Testis (tissue), 3 donors: ENCODE data around the gene HPS3. TPM values are rescaled to one million over a fixed set of nuclear protein-coding genes. Genes with fewer than 3 reads are reported as not detected.

Source experiments
- DNase-seq: peaks from one replicate; pipeline ENCODE4 v3.0.0-alpha.2; 2019
- H3K27ac ChIP-seq, 2 donors: fragments of 200-600 bp; sonication (generic); one replicate each; pipeline ENCODE4 v1.5.1; 2019
- H3K27me3 ChIP-seq: fragments of 200-600 bp; sonication (generic); one replicate; pipeline ENCODE4 v1.5.1; 2019
- H3K36me3 ChIP-seq: fragments of 200-600 bp; sonication (generic); one replicate; pipeline ENCODE4 v1.5.1; 2017; ENCODE audit warnings: low read depth; ENCODE audit errors: missing control alignments
- H3K4me1 ChIP-seq: fragments of 200-600 bp; sonication (generic); one replicate; pipeline ENCODE4 v1.5.1; 2019
- H3K4me3 ChIP-seq, 2 donors: fragments of 200-600 bp; sonication (generic); one replicate each; pipeline ENCODE4 v1.5.1; 2017 to 2019
- H3K9me3 ChIP-seq: fragments of 200-600 bp; sonication (generic); one replicate; pipeline ENCODE4 v1.5.1; 2017
- CTCF ChIP-seq, 3 experiments: fragments of 450-650 bp in 2 of 3; fragments of 200-600 bp in 1 of 3; sonication (generic) in 1 of 3; IDR thresholded peaks; one replicate each; pipeline ENCODE4 v1.5.1; 2016 to 2019; ENCODE audit warnings: antibody characterized with exemption in 3 of 3, mild to moderate bottlenecking in 2 of 3, moderate library complexity in 1 of 3
- POLR2A ChIP-seq: fragments of 450-650 bp; IDR thresholded peaks from one replicate; pipeline ENCODE4 v1.6.1; 2017; ENCODE audit warnings: antibody characterized with exemption, mild to moderate bottlenecking, moderate library complexity
- WGBS, 2 donors: methylation state at CpG; one replicate each; pipeline ENCODE4 v1.1.5; 2018; 5-methylcytosine and 5-hydroxymethylcytosine counted together
- intact Hi-C: fragments of 100-400 bp; cut with DNase I; formaldehyde crosslinking; loops from one replicate; pipeline ENCODE4 v1.15.1; 2023; ENCODE audit warnings: low total_unique reads
- polyA plus RNA-seq: library from polyadenylated mRNA; stranded (reverse); fragments of 350-450 nt; fragmentation: Illumina TruSeq; extraction: RNeasy Lipid Tissue Mini Kit (QIAGEN cat#74804); gene quantifications from one replicate; pipeline ENCODE4 v1.2.3, GENCODE V29; 2014; ENCODE audit warnings: low read depth, low replicate concordance; ENCODE audit not compliant: insufficient read depth
- total RNA-seq, 2 donors: library from RNA; depleted of rRNA; stranded (reverse); fragments of >200 nt; gene quantifications; one replicate each; pipeline ENCODE4 v1.2.3, GENCODE V29; 2016

HPS3 gene
- total and polyA plus RNA-seq, 3 donors from 2014 or later = 14.6 to 27.8 (median 25.8) TPM

DNA sequence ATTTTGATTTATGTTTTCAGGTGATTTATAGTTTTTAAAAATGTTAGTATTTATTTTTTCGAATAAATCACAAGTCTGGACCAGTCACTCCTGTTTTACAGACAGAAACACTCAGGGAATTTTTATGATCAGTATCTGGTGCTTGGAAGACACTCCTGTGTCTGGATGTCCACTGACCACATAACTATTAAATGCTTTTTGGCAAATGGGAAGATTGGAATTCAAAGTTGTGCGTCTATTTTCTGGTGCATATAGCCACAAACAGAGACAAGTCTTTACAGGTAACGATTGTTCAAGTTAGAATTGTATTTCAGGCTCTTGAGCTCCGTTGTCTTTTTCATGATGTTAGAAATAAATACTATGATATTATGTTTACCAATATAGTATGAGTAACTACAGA lies 80.0 kb downstream of the HPS3 start:
- no peak for TF ChIP-seq POLR2A
- no peak for TF ChIP-seq CTCF (IDR thresholded peaks at IDR 0.05)
- H3K27ac ChIP-seq = no peak overlapping the region
- no peaks in the 10 kb centered on the region for H3K27me3 ChIP-seq
- no peaks in the 10 kb centered on the region for H3K36me3 ChIP-seq
- H3K4me3 ChIP-seq = no peak overlapping the region
- 81 to 93% methylated on average over 4 of the region's 4 CpGs for WGBS, 2 donors
- H3K4me1 ChIP-seq = no peaks in the 10 kb centered on the region
- H3K9me3 ChIP-seq = no peaks in the 10 kb centered on the region
- intact Hi-C loops = no loop called here
- no peak for DNase-seq

- Histone ChIP-seq H3K36me3 (no peaks in the 10 kb centered on the region), H3K27ac (no peak overlapping the region), H3K4me1 (no peaks in the 10 kb centered on the region), H3K27me3 (no peaks in the 10 kb centered on the region), H3K9me3 (no peaks in the 10 kb centered on the region), H3K4me3 (no peak overlapping the region)
- intact Hi-C loops = no loop called here
- DNase-seq = no peak
- TF ChIP-seq POLR2A (no peak), CTCF (IDR thresholded peaks at IDR 0.05) (no peak)
- WGBS, 2 donors = 78 to 82% methylated on average over 1 of the region's 1 CpG
These were observed 82.9 kb downstream of the HPS3 start for GRCh38 chr3:149212386-149212785.

- TF ChIP-seq CTCF (IDR thresholded peaks at IDR 0.05) (no peak), POLR2A (no peak)
- no peak for DNase-seq
- Histone ChIP-seq H3K27ac (no peak overlapping the region), H3K4me1 (no peaks in the 10 kb centered on the region), H3K36me3 (no peaks in the 10 kb centered on the region), H3K27me3 (no peaks in the 10 kb centered on the region), H3K4me3 (no peak overlapping the region), H3K9me3 (no peaks in the 10 kb centered on the region)
- intact Hi-C loops = no loop called here
- WGBS, 2 donors = 95 to 100% methylated on average over 1 of the region's 1 CpG
These were observed 85.3 kb downstream of the HPS3 start for GRCh38 chr3:149214702-149215101.

- DNase-seq = no peak
- intact Hi-C loops = no loop called here
- Histone ChIP-seq H3K4me3 (no peak overlapping the region), H3K27me3 (no peaks in the 10 kb centered on the region), H3K27ac (no peak overlapping the region), H3K4me1 (no peaks in the 10 kb centered on the region), H3K36me3 (no peaks in the 10 kb centered on the region), H3K9me3 (no peaks in the 10 kb centered on the region)
- 60 to 71% methylated on average over 2 of the region's 2 CpGs for WGBS, 2 donors
- TF ChIP-seq POLR2A (no peak), CTCF (IDR thresholded peaks at IDR 0.05) (no peak)
These were observed 86.1 kb downstream of the HPS3 start for GRCh38 chr3:149215515-149215914.

DNA sequence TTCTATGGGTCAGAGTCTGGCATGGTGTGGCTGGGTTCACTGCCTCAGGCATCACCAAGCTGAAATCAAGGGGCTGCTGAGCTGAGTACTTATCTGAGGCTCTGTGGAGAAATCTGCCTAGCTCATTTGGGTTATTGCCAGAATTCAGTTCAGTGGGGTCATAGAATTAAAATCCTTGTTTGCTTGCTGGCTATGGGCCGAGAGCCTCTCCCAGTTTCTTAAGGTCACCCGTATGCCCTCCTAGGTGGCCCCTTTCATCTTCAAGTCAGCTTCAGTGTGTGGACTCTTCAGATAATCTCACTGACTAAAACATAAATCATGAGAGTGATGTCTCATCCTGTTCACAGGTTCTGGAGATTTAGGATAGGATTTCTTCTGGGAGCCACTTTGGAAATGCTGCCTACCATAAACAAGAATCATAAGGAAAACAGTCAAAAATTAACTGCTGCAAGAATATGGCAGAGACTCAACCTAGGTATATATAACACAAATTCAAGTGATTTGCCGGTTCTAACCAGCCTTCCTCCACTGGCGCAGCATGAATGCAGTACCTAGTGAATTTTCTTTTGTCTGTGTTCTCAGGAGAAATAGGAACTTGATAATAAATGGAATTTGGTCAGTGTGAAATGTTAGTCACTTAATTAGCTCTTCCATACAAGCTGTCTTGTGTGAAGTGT lies 86.9 kb downstream of the HPS3 start:
- no peak for DNase-seq
- no peak overlapping the region for H3K27ac ChIP-seq

More for the DNA sequence above, 86.9 kb downstream of the HPS3 start:
- no peaks in the 10 kb centered on the region for H3K27me3 ChIP-seq
- no peaks in the 10 kb centered on the region for H3K36me3 ChIP-seq
- H3K9me3 ChIP-seq = no peaks in the 10 kb centered on the region
- no peak overlapping the region for H3K4me3 ChIP-seq
- 69 to 84% methylated on average over 4 of the region's 4 CpGs for WGBS, 2 donors
- TF ChIP-seq POLR2A (no peak), CTCF (IDR thresholded peaks at IDR 0.05) (no peak)
- no peaks in the 10 kb centered on the region for H3K4me1 ChIP-seq
- intact Hi-C loops = no loop called here
